ENCODE data around the gene COL23A1.

GRCh38 chr5:178511172-178511571, 79.0 kb downstream of the COL23A1 start:
- TF ChIP-seq CTCF (IDR thresholded peaks at IDR 0.05), result no peak
- no peak for TF ChIP-seq AFF4 (CRISPR knock-in tag; IDR thresholded peaks at IDR 0.05; ENCODE audit: borderline replicate concordance)
- TF ChIP-seq ZNF317 (CRISPR knock-in tag; IDR thresholded peaks at IDR 0.05; ENCODE audit: borderline replicate concordance, low read depth), result no peak
- TF ChIP-seq ATF1 (CRISPR knock-in tag; IDR thresholded peaks at IDR 0.05), result no peak
- no peak for TF ChIP-seq USF2 (CRISPR knock-in tag; IDR thresholded peaks at IDR 0.05)
